ENCODE measurements around the gene TRPM3.

Gene TRPM3

DNA sequence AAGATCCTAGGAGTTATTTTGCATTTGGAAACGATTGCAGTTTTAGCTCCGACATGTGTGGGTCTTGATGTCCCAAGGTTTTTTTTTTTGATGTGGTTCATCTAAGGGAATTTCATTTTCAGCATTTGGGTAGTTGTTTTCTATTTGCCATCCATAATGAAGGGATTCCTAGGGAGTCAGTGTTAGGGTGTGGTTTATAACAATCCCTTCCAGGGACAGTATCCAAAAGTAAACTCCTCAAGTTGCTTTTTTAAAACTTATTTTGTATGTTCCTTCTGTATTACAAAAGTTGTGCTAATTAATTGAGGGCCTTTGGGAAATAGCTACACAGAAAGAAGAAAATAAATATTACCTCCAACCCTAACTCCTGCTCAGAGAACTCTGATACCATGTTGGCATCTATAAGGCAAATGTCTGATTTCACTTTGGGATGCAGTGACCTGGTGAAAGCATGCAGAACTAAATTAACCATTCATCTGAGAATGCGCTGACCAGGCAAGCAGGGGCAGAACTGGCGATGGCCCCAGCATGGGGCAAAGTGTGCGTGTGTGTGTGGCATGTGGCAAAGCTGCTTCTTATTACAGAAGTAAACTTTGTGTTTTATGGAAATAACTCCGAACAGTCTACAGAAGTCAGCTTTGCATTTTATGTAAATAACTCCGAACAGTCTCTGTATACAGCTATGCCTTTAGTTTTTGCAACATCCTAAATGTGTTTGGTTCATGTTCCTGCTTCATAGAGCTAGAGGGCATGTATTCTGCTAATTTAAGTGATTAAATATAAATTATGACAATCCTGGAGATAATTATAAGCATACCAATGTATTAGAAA lies 237.2 kb downstream of the TRPM3 start:
- DNase-seq (ENCODE audit: low read depth): no peak

DNA sequence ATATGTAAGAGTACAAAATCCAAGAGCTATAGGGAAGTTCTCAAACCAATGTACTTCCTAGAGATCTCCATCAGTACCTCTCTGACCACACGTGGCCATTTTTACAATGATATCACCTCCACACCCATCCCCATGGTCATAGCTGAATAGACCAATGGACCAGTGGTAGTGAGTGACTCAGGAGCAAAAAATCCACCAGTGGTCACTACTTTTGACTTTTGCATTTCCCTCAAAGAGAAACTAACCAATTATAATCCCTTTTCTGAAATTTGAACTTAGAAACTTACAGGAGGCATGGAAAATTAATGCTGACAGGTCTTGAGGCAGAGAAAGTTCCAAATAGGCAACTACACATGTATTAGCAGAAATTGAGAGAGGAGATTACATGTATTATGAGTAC lies 238.4 kb downstream of the TRPM3 start:
- no peak for DNase-seq (ENCODE audit: low read depth)

DNA sequence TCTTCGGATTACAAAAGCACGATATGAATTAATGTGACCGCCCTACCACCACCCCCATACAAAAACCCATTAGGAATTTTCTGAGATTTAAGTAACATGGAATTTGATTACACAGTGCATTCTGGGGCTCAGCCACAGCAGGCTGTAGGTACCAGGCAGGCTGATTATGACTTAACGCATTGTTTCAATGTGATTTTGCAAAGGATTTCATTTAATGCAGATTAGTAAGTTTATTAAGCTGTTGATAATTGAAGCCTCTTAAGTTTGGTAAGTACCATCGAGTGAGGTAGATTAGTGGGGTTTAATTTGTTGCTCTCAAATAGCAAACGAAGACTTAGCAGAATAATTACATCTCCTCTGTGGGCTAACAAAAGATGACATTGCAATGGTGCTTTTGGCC lies 240.1 kb downstream of the TRPM3 start:
- no peak for DNase-seq (ENCODE audit: low read depth)

DNA sequence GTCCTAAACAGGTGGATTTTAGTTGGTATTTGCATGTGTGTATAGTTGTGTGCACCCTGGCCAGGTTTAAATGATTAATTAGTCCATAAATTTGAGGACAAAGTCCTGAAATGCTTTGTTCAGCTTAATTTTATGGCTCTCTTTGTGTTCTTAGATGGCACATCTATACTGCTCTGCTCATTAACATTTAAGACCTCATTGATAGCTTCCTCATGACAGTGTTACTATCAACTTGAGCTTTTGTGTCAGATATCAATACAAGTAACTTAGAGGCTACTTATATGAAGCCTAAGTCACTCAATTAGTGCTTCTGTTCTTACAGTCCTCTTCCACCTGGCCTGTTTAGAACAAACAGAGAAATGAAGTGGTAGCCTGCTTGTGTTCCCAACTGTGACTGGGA lies 240.9 kb downstream of the TRPM3 start:
- DNase-seq (ENCODE audit: low read depth): no peak

DNA sequence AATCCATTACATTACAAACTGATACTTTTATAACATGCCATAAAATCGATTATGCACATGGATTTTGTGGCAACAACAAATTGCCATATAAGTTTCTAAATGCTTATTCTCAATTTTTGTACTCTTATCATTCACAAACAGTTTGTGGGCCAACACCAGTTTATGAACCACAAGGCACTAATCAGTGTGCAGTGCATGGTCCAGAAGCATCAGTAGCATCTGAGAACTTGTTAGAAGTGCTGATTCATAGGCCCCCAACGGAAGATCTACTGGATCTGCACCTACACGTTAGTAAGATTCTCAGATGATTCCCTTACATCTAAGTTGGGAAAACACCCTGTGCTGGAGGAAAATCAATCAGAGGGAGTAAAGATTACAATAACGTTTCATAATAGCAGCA lies 242.8 kb downstream of the TRPM3 start:
- DNase-seq (ENCODE audit: low read depth): no peak

DNA sequence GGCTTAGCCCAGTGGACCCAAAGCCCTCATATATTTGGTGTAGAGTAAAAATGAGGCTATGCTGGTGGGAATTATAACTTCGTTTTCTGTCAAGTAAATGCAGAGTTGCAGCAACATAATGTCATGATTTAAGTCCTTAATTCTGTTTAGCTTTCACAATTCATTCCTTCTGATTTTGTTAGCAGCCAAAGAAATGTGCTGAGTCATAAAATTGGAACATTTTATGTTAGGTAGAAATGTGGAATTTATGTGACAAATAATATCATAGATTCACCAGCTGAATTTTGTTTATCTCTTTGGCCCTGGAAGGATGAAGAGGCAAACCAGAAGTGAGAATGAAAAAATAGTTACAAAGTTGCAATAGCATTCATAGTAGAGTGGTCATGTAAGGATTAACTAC lies 247.0 kb downstream of the TRPM3 start:
- DNase-seq (ENCODE audit: low read depth): no peak

DNA sequence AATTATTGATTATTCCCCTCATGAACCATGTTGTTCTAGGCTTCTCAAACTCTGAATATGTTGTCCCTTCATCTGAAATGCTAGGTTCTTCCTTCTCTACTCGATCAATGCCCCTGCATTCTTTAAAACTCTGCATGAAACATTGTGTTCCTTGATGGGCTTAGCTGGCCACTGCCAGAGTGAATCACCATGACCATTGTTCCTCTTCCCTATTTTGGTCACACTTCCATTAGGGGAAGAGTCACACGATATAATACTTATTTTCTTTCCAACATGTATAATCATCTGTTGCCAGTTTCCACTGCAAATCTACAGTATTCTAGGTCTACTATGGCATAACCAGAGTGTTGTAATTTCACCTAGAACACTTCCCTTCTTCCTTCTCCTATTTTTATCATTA lies 247.9 kb downstream of the TRPM3 start:
- no peak for DNase-seq (ENCODE audit: low read depth)

DNA sequence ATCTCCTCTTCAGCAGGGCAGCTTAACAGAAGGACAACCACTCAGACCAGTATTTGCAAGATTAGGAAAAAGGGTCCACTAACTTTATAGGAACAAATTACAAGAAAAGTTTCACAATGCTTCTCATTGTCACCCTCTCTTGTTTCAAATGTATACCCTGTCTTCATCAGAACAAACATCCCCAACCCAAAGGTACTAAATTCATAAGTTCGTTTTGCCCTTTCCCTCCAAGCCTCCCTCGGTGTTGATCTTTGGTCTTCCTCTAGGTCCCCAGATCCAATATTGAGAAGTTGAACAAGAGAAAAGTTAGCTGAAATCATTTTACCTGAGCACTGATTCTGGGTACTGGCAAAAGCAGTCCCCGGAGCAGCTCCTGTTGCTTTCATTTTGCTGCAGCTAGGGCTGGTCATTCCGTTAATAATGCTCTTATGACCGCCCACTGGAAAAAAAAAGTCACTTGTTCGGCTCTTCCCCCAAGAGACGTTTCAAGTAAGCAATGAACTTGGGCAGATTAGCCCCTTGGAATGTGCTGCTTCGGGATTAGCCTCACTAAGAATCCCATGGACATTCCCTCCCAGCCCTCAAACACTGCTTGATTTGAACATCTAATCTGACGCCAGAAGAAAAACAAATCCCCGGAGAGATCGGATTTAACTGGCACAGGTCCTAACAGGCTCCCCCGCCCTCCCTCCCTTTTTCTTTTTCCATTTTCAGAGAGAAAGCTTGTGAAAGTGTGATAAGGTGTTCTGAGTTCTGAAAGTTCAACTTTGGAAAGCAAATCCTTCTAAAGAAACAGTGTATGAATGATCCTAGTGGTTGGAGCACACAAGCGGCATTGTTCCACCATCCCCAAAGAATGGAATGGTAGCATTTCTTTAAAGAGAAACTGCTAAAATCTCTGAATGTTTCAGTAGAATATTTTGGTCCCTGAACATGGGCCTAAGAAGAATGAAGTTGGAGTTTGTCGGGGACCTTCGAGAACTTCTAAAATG lies 252.5 kb downstream of the TRPM3 start:
- DNase-seq (ENCODE audit: low read depth): no peak

DNA sequence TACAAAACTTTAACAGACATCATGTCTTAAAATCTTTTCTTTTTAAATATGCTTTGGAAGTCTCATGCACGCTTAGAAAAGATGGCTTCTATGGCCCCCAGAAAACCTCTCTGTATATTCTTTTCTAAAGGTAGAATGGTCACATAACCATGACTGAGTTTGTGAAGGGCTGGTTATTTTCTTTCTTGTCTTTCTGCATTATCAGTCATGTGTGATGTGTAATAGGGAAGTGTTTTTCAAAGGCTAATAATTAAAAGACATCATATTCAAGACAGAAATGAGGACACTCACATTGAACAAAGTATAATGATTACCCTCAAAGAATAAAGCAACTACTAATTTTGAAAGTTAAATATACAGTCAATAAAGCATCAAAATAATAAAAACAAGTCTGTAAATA lies 253.4 kb downstream of the TRPM3 start:
- no peak for DNase-seq (ENCODE audit: low read depth)

DNA sequence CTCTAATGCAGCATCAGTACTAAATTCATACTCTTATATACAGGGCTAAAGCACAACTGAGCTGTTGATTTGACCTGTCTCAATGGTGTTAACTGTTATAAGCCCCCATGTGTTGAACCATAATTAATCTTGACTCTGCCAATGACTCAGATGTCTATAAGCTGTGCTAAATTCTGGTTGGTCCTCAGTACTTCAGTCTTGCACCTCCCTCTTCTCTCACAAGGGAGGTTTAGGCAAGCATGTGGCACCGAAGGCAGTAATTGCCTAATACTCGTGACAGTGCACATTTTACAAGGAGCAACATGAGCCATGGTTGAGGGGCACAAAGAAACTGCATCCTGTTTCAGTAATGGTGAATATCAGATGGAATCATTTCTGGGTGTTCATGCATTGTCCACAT lies 255.9 kb downstream of the TRPM3 start:
- no peak for DNase-seq (ENCODE audit: low read depth)

DNA sequence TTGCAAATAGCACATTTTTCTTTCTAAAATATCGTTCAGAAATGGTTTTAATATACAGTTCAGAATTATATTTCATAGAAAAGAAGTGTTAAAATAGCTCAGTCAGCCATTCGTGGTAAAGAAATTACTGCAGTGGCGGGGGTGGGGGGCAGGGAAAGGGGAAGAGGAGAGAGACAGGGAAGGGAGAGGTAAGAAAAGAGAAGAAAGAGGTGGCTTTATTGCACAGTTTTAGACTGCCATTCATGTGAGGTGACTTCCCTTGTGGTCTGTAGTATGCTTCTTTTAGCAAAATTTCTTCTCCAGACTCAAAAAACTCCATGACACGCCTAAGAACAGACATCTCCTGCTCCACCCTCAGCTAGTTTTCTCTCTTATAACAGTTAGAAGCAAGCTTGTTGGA lies 259.6 kb downstream of the TRPM3 start:
- DNase-seq (ENCODE audit: low read depth): no peak

DNA sequence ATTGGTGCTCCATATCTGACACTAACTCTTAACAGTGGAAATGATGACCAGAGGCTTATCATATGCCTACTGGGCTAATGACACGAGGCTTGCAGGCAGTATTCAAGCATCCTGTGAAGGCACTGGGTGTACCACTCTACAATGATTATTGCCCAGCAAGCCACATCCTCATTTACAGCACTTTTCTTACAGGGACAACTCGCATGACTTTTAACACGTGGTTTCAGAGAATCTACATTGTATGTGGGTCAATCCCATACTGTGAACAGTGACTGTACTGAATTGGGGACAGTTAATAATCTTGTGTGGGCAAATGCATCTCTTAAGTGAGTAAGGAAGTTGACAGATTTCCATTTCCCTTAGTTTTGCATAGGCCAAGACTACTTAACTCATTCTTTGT lies 260.0 kb downstream of the TRPM3 start:
- DNase-seq (ENCODE audit: low read depth): no peak

DNA sequence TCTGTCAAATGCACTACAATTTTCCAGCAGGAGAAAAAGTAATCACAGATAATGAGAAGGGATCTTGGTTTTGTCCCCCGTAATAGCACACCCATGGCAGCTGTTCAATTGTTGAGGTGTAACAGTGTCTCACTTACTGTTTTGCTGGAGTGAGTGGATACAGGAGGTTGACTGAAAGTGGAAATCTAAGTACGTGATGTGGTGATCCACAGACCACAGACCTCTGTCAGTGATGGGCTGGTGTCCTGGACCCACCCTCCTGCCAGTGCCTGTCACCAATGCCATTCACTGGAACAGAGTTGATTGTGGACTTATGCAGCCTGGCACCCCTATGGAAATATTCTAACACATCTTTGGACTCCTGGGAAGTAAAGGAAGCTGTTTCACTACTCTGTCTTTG lies 261.7 kb downstream of the TRPM3 start:
- no peak for DNase-seq (ENCODE audit: low read depth)

DNA sequence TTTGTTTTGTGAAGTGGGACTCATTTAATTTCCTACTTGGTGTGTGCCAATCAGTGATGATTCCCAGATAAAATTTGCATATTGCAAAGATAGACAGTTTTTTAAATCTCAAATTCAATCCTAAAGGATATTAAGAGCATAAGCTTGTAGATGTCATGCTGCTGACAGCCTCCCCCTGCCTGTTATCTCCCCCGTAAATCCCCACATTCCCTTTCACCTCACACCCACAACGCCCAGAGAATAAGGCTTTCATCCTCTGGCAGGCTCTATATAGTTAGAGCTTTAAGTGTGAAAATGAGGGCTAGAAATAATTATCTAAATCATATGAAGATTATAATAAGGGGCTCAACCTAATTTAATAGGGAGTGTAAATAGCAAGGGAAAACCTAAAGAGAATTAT lies 265.0 kb downstream of the TRPM3 start:
- no peak for DNase-seq (ENCODE audit: low read depth)

DNA sequence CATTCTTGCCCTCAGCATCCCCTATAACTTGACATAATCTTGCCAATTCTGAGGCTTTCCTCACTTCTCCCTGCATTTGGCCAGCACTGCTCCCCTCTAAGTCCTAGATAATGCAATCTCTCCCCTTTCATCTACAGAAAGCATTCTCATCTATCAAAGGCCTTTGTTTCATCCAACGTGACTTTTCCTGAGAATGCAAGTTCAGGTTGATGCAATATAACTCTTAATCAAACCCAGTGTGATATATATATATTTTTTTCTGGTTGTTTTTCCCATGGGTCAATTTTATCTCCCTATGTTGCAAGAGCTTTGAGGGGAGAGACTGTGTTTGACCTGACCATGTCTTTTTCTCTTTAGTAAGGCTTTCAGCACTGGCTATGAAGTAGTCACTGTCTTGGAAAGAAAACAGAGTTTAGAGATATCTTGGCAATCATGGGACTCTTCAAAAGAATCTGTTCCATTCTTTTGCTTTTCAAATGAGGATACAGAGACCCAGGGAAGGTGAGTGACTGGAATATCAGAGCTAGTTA lies 268.6 kb downstream of the TRPM3 start:
- no peak for DNase-seq (ENCODE audit: low read depth)

DNA sequence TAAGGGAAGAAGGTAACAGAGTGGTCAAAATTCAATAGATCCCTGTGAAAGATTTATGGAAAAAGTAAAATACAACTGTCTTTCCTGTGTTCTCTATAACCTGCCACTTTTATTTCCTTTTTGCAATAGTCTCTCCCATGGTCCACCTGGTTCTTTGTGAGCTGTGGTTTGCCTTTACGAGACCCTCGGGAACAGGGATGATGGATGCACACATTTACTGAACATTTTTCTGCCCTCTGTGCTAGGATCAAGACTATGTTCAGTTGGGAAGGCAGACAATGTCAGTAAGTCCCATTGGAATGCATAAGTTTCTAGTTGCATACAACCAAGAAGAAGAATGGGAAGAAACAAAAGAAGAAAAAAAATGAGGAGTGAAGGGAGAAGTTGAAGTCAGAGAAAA lies 281.2 kb downstream of the TRPM3 start:
- DNase-seq (ENCODE audit: low read depth): no peak

DNA sequence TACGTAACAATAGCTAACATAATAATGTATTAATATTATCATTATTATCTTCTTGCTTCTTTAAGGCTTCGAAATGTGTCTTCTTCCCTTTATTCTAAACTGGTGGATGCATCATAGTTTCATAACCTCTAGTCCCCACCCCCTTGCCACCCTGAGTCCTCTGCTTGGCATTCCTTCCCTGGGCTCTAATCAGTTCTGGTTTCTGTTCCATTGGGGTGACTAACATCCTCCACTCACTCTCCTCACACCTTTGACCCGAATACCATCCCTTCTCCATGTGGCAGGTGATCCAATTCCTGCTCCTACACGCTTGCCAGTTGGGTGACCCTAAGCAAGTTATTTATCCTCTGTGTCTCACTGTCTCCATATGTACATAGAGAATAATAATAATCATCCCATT lies 286.1 kb downstream of the TRPM3 start:
- DNase-seq (ENCODE audit: low read depth): no peak

DNA sequence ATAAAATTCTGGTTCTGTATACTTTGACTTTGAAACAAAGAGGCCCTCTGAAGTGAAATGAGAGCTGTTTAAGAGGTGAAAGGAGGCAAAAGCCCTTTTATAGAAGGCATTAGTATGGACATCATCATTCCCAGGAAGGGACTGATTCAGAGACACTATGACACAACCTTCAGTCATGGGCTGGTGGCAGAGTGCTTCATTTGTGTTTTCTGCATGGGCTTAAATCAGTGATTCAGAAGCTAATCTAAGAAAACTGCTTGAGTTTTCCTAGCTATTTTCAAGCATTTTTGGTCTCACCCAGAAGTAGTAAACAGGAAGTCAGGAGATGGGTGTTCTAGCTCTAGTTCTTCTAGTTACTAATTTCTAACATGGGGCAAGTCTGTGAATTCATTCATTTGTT lies 288.9 kb downstream of the TRPM3 start:
- no peak for DNase-seq (ENCODE audit: low read depth)

DNA sequence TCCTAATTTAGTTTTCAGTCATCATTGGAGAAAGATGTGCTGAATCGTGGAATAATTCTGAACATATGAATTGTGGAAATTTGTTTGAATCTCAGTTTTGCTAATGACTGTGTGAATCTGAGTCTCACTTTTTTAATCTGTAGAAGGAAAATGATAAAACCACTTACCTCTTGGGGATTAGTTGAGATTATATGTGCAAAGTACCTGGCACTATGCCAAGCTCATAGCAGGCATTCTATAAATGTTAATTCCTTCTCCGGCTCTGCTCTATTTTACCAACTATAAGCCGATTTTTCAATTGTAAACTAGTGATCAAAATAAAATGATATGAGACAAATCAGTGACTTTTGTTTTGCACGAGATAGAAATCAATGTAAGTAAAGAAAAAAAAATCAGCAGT lies 290.8 kb downstream of the TRPM3 start:
- no peak for DNase-seq (ENCODE audit: low read depth)

DNA sequence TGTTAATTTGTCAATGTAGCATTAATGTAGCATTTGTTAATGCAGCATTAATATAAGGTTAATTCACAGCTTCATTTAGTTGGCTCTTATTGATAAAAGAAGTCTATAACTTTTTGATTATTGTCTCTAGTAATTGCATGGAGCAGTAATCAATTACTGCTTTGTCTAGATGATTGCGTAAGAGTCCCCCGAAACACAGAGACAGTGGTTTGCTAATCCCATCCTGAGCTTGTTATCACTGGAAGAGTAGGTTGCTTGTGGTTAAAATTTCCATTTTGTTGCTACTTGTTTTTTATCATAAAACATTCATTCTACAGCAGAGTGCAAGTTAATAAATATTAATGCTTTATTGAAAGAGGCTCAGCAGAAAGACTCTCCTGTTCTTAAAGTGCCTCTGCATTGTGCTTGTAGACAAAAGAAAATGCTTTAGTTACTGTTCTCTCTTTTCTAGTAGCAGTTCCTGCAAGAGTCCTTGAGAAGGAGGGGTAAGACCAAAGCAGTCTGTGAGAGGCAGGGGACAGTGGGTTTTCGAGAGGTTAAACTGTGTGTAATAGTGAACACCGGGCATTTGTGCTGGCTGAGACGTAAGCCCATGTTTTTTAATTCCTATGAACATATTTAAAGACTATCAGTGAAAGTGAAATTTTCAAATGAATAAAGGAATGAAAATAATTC lies 291.7 kb downstream of the TRPM3 start:
- no peak for DNase-seq (ENCODE audit: low read depth)

DNA sequence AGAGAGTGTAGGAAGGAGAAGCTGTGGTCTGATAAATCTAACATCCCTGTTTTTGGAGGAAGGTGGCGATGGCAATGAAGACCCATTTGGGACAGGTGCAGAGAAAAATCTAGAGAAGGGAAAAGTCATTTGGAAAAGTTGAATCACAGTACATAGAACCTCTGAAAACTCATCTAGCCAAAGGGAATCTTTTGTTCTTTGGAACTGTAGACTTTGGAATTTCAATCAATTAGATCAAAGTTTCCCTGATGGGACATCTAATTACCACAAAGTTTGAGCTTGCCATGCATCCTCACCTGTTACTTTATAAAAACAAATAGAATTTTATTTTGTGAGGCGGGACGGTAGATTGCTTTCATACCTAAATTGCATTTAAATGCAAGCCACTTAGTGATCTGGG lies 294.9 kb downstream of the TRPM3 start:
- DNase-seq (ENCODE audit: low read depth): no peak

DNA sequence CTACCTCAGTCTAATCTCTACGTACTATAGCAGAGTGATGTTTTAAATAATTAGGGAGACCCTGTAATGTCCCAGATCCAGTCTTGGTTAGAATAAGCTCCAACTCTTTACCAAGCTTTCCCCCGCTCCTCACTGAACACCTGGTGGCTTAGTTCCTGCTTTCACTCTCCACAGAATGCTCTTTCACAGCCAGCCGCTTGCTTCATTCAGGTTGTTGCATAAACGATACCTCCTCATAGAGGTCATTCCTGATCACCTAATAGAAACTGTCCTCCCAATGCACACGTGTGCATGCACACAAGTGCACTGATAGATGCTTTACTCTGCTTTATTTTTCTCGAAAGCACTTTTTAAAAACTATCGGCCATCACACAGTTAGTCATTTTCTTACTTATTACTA lies 298.1 kb downstream of the TRPM3 start:
- no peak for DNase-seq (ENCODE audit: low read depth)
